HepG2 (cell line): ENCODE data around the gene DNAJC18. TPM values are rescaled to one million over a fixed set of nuclear protein-coding genes. Genes with fewer than 3 reads are reported as not detected.

Source experiments
- ATAC-seq: fragments of 200-7000 bp; cut with Tn5 transposase; 3 replicates; pipeline ENCODE4 v1.9.1; 2020; ENCODE audit warnings: mild to moderate bottlenecking, moderate library complexity
- BruUV-seq: library from RNA; stranded (reverse); fragments of 400-500 nt; replicated peaks from 2 replicates; lab custom pipeline; 2021; lab: Mats Ljungman, UMichigan
- CTCF ChIA-PET: fragments of 300-600 bp; formaldehyde crosslinking; extraction: SDS; loops from one replicate; lab custom pipeline; 2021; ENCODE audit warnings: low total read pairs, inconsistent platforms, low intra/inter-chr PET ratio; lab: Yijun Ruan, JAX
- POLR2A ChIA-PET: fragments of 350-600 bp; sonication (Branson Sonifier 250); formaldehyde crosslinking; loops from one replicate; lab custom pipeline; 2020; ENCODE audit warnings: antibody characterized with exemption, inconsistent platforms; lab: Yijun Ruan, JAX
- DNase-seq: peaks from one replicate; pipeline ENCODE4 v3.0.0-alpha.2; 2015; ENCODE audit warnings: low spot score
- FAIRE-seq: peaks from 3 replicates; lab custom pipeline; 2011; peaks lifted over from hg19 to GRCh38; lab: Jason Lieb, UNC
- H2AFZ ChIP-seq: one replicate; pipeline ENCODE4 v1.6.1; 2011; ENCODE audit warnings: low read length, inconsistent platforms
- H3K27ac ChIP-seq: fragments of 300-600 bp; 3 replicates; pipeline ENCODE4 v1.8.0; 2011; ENCODE audit warnings: mixed run types, mild to moderate bottlenecking, mixed read lengths, low read length, inconsistent platforms; ENCODE audit not compliant: insufficient read depth; ENCODE audit errors: extremely low read length
- H3K27me3 ChIP-seq, 2 experiments: fragments of 200-600 bp in 1 of 2; 2 replicates in 1 of 2; 3 replicates in 1 of 2; pipeline versions ENCODE4 v1.6.0 to v1.8.0; 2011; ENCODE audit warnings: low read length in 2 of 2, mild to moderate bottlenecking in 2 of 2, moderate library complexity in 2 of 2, inconsistent platforms in 1 of 2; ENCODE audit not compliant: insufficient read depth in 2 of 2, control insufficient read depth in 1 of 2
- H3K36me3 ChIP-seq, 2 experiments: fragments of 200-600 bp in 1 of 2; replicated peaks in 1 of 2; 2 replicates in 1 of 2; 3 replicates in 1 of 2; pipeline versions ENCODE4 v1.5.1 to v1.8.0; 2011; ENCODE audit warnings: low read length in 2 of 2, inconsistent platforms in 1 of 2; ENCODE audit not compliant: insufficient read depth in 2 of 2, control insufficient read depth in 1 of 2
- H3K4me1 ChIP-seq: 2 replicates; pipeline ENCODE4 v1.5.1; 2012; ENCODE audit warnings: low read length, inconsistent platforms; ENCODE audit not compliant: insufficient read depth
- H3K4me2 ChIP-seq: 2 replicates; pipeline ENCODE4 v1.6.0; 2011; ENCODE audit warnings: low read depth, low read length, inconsistent platforms
- H3K4me3 ChIP-seq, 3 experiments: fragments of 200-600 bp in 1 of 3; sonication (generic), shearing (Covaris generic) in 1 of 3; replicated peaks in 1 of 3; 2 replicates each; pipeline ENCODE4 v1.5.1; 2011 to 2016; ENCODE audit warnings: low read length in 3 of 3, inconsistent platforms in 2 of 3, low read depth in 2 of 3, mild to moderate bottlenecking in 2 of 3, control low read depth in 1 of 3, mixed read lengths in 1 of 3; ENCODE audit not compliant: insufficient read depth in 1 of 3
- H3K79me2 ChIP-seq: one replicate; pipeline ENCODE4 v1.6.1; 2011; ENCODE audit warnings: low read length, inconsistent platforms; ENCODE audit not compliant: insufficient read depth
- H3K9ac ChIP-seq: 2 replicates; pipeline ENCODE4 v1.6.0; 2011; ENCODE audit warnings: mild to moderate bottlenecking, low read depth, low read length, inconsistent platforms; ENCODE audit not compliant: insufficient read depth
- H3K9me3 ChIP-seq: 2 replicates; pipeline ENCODE4 v1.5.1; 2012; ENCODE audit warnings: mild to moderate bottlenecking, low read length
- H4K20me1 ChIP-seq: 2 replicates; pipeline ENCODE4 v1.6.0; 2011; ENCODE audit warnings: inconsistent platforms, mild to moderate bottlenecking, low read length, moderate library complexity; ENCODE audit not compliant: insufficient read depth
- DR1 ChIP-seq: sonication (generic); formaldehyde crosslinking; IDR thresholded peaks from 2 replicates; pipeline ENCODE4 v1.8.0; 2021; ENCODE audit warnings: mild to moderate bottlenecking, missing genetic modification reagents, inconsistent platforms
- MAZ ChIP-seq, 2 experiments: sonication (generic) in 1 of 2; formaldehyde crosslinking in 1 of 2; IDR thresholded peaks; 2 replicates each; pipeline versions ENCODE4 v1.5.0 to v1.6.1; 2012 to 2020; ENCODE audit warnings: low read depth in 2 of 2, mild to moderate bottlenecking in 2 of 2, borderline replicate concordance in 1 of 2, improper control_type of control experiment in 1 of 2, low read length in 1 of 2, missing genetic modification reagents in 1 of 2, moderate library complexity in 1 of 2
- NFYB ChIP-seq: sonication (generic); formaldehyde crosslinking; IDR thresholded peaks from 2 replicates; pipeline ENCODE4 v1.4.0; 2020; ENCODE audit warnings: missing genetic modification reagents
- PAWR ChIP-seq: sonication (generic); formaldehyde crosslinking; IDR thresholded peaks from 2 replicates; pipeline ENCODE4 v1.4.0; 2020; ENCODE audit warnings: missing genetic modification reagents, mild to moderate bottlenecking, borderline replicate concordance
- YEATS4 ChIP-seq: sonication (generic); formaldehyde crosslinking; IDR thresholded peaks from 2 replicates; pipeline ENCODE4 v1.4.0; 2020; ENCODE audit warnings: missing genetic modification reagents, borderline replicate concordance
- ZBTB7B ChIP-seq: sonication (generic); formaldehyde crosslinking; IDR thresholded peaks from 2 replicates; pipeline ENCODE4 v1.4.0; 2020; ENCODE audit warnings: missing genetic modification reagents
- ZKSCAN1 ChIP-seq: fragments of 150-350 bp; IDR thresholded peaks from 2 replicates; pipeline ENCODE4 v1.6.1; 2014; ENCODE audit warnings: low read length
- ZNF280B ChIP-seq: sonication (generic); formaldehyde crosslinking; IDR thresholded peaks from 2 replicates; pipeline ENCODE4 v1.5.0; 2020; ENCODE audit warnings: missing genetic modification reagents, mild to moderate bottlenecking, borderline replicate concordance
- ZNF614 ChIP-seq: IDR thresholded peaks from 2 replicates; pipeline ENCODE4 v1.6.1; 2018; ENCODE audit warnings: missing biosample characterization, missing genetic modification reagents, inconsistent platforms, borderline replicate concordance
- ZNF816 ChIP-seq: sonication (generic); formaldehyde crosslinking; IDR thresholded peaks from 2 replicates; pipeline ENCODE4 v1.8.0; 2022; ENCODE audit warnings: missing genetic modification reagents, mild to moderate bottlenecking, borderline replicate concordance
- WGBS: methylation state at CpG from one replicate; pipeline ENCODE4 v1.1.6; 2017; ENCODE audit warnings: low lambda C conversion rate; 5-methylcytosine and 5-hydroxymethylcytosine counted together
- in situ Hi-C: cut with HindIII; loops from 2 replicates; pipeline ENCODE4 v1.10.0; 2017; ENCODE audit warnings: low pct_unique_long_range_greater_than_20kb; ENCODE audit not compliant: extremely low pct_ligation_motif_present
- intact Hi-C: fragments of 100-400 bp; cut with micrococcal nuclease; formaldehyde crosslinking; loops from one replicate; pipeline ENCODE4 v1.10.0; 2022; ENCODE audit not compliant: unreplicated experiment
- polyA plus RNA-seq, 8 experiments: library from polyadenylated mRNA; depleted of rRNA in 3 of 8; stranded (reverse) in 7 of 8; unstranded in 1 of 8; fragments of >200 nt; fragmentation: Illumina TruSeq in 4 of 8; extraction: Trizol in 4 of 8; gene quantifications; 2 replicates each; pipeline versions ENCODE4 v1.2.1 to v1.2.3, GENCODE V29; 2011 to 2016; ENCODE audit warnings: low read depth in 4 of 8, missing spikeins in 1 of 8, mixed read lengths in 1 of 8; ENCODE audit not compliant: insufficient read depth in 1 of 8
- total RNA-seq, 5 experiments: library from RNA; depleted of rRNA; stranded (reverse); fragments of >200 nt; fragmentation: Illumina TruSeq; extraction: Trizol; gene quantifications; 2 replicates each; pipeline ENCODE4 v1.2.3, GENCODE V29; 2016; ENCODE audit warnings: low read depth in 1 of 5
- TF ChIP-seq, protein P1 (sequence below): sonication (generic); formaldehyde crosslinking; IDR thresholded peaks from 2 replicates; pipeline ENCODE4 v1.5.0; 2020; ENCODE audit warnings: mild to moderate bottlenecking, missing genetic modification reagents
- TF ChIP-seq, protein P2 (sequence below): sonication (generic); formaldehyde crosslinking; IDR thresholded peaks from 2 replicates; pipeline ENCODE4 v1.5.0; 2020; ENCODE audit warnings: mild to moderate bottlenecking, missing genetic modification reagents

The DNAJC18 gene
- total and polyA plus RNA-seq, 2 of the 13 experiments (the other 11 are each of a cell fraction or from before 2014, with no cell fraction given), result 6.5 to 6.6 TPM

DNA sequence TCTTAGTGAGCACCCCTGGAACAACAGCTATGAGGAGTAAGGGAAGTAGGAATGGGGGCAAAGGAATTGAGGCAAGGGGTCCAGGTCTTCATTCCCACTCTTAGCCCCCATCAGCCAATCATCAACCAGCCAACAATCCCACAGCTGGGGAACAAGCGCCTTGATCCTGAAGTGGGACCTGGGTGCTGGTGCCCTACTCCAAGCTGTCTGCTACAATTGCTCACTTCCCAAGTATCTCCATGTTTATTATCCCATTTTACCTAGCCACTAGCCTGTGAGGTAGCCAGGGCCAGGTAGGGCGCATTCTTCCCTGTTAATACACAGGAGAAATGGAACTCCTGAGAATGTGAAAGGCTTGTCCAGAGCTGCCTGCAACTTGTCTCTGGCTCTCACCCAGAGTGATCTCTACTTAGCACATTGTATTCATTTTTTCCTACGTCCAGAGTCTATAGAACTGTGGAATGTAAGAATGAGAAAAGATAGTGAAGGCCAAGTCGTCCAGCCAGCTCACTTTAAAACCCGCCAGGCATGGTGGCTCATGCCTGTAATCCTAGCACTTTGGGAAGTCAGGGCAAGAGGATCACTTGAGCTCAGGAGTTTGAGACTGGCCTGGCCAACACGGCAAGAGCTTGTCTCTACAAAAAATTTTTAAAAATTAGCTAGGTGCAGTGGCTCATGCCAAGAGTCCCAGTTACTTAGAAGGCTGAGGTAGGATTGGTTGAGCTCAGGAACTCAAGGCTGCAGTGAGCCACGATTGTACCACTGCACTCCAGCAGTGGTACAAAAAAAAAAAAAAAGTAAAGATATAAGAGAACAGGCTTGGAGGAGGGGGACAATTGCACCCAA, 6.2 kb upstream of the DNAJC18 start (continued):
- TF ChIP-seq, protein P1, sequence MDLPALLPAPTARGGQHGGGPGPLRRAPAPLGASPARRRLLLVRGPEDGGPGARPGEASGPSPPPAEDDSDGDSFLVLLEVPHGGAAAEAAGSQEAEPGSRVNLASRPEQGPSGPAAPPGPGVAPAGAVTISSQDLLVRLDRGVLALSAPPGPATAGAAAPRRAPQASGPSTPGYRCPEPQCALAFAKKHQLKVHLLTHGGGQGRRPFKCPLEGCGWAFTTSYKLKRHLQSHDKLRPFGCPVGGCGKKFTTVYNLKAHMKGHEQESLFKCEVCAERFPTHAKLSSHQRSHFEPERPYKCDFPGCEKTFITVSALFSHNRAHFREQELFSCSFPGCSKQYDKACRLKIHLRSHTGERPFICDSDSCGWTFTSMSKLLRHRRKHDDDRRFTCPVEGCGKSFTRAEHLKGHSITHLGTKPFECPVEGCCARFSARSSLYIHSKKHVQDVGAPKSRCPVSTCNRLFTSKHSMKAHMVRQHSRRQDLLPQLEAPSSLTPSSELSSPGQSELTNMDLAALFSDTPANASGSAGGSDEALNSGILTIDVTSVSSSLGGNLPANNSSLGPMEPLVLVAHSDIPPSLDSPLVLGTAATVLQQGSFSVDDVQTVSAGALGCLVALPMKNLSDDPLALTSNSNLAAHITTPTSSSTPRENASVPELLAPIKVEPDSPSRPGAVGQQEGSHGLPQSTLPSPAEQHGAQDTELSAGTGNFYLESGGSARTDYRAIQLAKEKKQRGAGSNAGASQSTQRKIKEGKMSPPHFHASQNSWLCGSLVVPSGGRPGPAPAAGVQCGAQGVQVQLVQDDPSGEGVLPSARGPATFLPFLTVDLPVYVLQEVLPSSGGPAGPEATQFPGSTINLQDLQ (CRISPR knock-in tag), result no peak
- TF ChIP-seq YEATS4 (CRISPR knock-in tag) (no peak), DR1 (CRISPR knock-in tag) (no peak)
- TF ChIP-seq, protein P2, sequence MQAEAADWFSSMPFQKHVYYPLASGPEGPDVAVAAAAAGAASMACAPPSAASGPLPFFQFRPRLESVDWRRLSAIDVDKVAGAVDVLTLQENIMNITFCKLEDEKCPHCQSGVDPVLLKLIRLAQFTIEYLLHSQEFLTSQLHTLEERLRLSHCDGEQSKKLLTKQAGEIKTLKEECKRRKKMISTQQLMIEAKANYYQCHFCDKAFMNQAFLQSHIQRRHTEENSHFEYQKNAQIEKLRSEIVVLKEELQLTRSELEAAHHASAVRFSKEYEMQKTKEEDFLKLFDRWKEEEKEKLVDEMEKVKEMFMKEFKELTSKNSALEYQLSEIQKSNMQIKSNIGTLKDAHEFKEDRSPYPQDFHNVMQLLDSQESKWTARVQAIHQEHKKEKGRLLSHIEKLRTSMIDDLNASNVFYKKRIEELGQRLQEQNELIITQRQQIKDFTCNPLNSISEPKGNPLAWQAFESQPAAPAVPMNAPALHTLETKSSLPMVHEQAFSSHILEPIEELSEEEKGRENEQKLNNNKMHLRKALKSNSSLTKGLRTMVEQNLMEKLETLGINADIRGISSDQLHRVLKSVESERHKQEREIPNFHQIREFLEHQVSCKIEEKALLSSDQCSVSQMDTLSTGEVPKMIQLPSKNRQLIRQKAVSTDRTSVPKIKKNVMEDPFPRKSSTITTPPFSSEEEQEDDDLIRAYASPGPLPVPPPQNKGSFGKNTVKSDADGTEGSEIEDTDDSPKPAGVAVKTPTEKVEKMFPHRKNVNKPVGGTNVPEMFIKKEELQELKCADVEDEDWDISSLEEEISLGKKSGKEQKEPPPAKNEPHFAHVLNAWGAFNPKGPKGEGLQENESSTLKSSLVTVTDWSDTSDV (CRISPR knock-in tag), result no peak

- Histone ChIP-seq H3K79me2 (no peaks in the 10 kb centered on the region), H2AFZ (no peak overlapping the region), H3K9me3 (no peaks in the 10 kb centered on the region), H3K36me3 (no peaks in the 10 kb centered on the region), H3K9ac (no peak overlapping the region), H3K4me2 (no peak overlapping the region), H3K4me1 (peaks cover 7% of the 10 kb centered on the region), H3K27me3 (peaks cover 0 to 11% of the 10 kb centered on the region in 2 experiments; a peak in 2 of 5 replicates), H3K27ac (no peak overlapping the region), H3K4me3 (no peak overlapping the region), H4K20me1 (no peaks in the 10 kb centered on the region)
- no peak for FAIRE-seq
- BruUV-seq, result no TSS peak
- in situ Hi-C loops, result no loop called here
- ChIA-PET CTCF (no interaction called here), POLR2A (no interaction called here)
- no peak for DNase-seq
- intact Hi-C loops, result no loop called here
- 41% methylated on average over 4 of the region's 4 CpGs for WGBS
- ATAC-seq, result no peak
- no peak for TF ChIP-seq PAWR (CRISPR knock-in tag)
- TF ChIP-seq ZKSCAN1, result no peak
- no peak for TF ChIP-seq ZNF280B (CRISPR knock-in tag)
- no peak for TF ChIP-seq ZBTB7B (CRISPR knock-in tag)
- no peak for TF ChIP-seq ZNF816 (CRISPR knock-in tag)
- TF ChIP-seq ZNF614, result no peak
- no peak for TF ChIP-seq MAZ (IDR thresholded peaks at IDR 0.05; ENCODE audit: borderline replicate concordance, low read depth, low read length)
- no peak for TF ChIP-seq MAZ (CRISPR knock-in tag; IDR thresholded peaks at IDR 0.05; ENCODE audit: low read depth)
- no peak for TF ChIP-seq NFYB
These were observed 4.6 kb upstream of the DNAJC18 start for GRCh38 chr5:139443831-139444453.
